ENCODE data around the gene GFRA4. TPM values are rescaled to one million over a fixed set of nuclear protein-coding genes. Genes with fewer than 3 reads are reported as not detected.

Gene GFRA4
- total RNA-seq, 4 donors from 2014 or later: not detected

DNA sequence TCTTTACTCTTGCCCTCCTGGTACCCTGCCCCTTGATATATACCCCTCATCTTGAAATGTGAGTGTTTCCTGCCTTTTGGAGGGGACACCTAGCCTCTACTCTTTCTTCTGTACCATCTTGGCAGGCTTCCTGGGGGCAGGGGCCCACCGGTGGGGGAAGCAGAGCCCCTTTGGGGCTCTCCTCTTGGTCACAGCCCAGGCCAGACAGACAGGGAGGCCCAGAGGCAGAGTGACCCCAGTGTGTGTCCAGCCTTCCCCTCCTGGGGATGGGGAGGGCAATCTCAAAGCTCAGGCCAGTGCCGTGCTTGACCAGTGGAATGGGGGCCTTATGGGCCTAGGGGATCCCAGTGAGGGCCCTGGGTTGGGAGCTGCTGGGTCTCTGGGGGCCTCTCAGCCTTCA is 15.0 kb upstream of the GFRA4 start:
- peak overlapping the region; percentile 24 to 91 (median 84) for H3K27ac ChIP-seq
- H3K9me3 ChIP-seq: no peaks in the 10 kb centered on the region
- H3K27me3 ChIP-seq: peaks cover 0 to 94% (median 8%) of the 10 kb centered on the region in 4 donors

DNA sequence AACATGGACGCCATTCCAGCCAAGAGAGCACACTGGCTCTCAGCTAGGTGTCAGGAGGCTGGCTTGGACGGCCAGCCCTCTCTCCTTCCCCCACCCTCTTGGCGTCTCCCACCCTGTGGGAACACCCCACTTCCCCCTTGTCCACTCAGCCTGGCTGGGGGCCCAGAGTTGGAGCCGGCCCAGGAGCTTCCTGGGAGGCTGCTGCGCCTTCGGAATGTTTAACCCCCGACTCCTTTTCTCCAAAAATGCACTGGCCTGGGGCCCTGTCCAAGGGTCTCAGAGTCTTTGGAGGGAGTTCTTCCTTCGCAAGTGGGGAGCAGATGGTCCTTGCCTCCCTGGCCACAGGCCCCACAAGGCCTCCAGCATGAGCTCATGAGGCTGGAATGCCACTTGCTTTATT is 14.5 kb upstream of the GFRA4 start:
- peak overlapping the region; percentile 24 to 91 (median 84) for H3K27ac ChIP-seq
- peaks cover 15 to 65% (median 30%) of the 10 kb centered on the region in 3 donors for H3K4me1 ChIP-seq
- DNase-seq: no peak
- H3K4me3 ChIP-seq: no peak overlapping the region
- H3K36me3 ChIP-seq: peaks cover 0 to 8% (median 0%) of the 10 kb centered on the region in 3 donors
- no peaks in the 10 kb centered on the region for H3K9me3 ChIP-seq
- no peak for TF ChIP-seq CTCF (IDR thresholded peaks at IDR 0.05)
- TF ChIP-seq POLR2A (IDR thresholded peaks at IDR 0.05): no peak
- peaks cover 0 to 94% (median 10%) of the 10 kb centered on the region in 4 donors for H3K27me3 ChIP-seq
- 53 to 65% methylated on average over 6 of the region's 8 CpGs for WGBS, 2 donors
- intact Hi-C loops (cut with DNase I): loop anchor here (5.0 to 10.0 kb wide), 2 partner anchors 35 to 407 kb away; partner anchors contain the start of gene SIGLEC1

More for the DNA sequence above, 15.0 kb upstream of the GFRA4 start:
- peaks cover 0 to 8% (median 0%) of the 10 kb centered on the region in 3 donors for H3K36me3 ChIP-seq
- intact Hi-C loops (cut with DNase I): loop anchor here (5.0 to 10.0 kb wide), 2 partner anchors 34 to 407 kb away; partner anchors contain the start of gene SIGLEC1
- no peak for DNase-seq
- H3K4me1 ChIP-seq: peaks cover 15 to 61% (median 30%) of the 10 kb centered on the region in 3 donors
- TF ChIP-seq CTCF (IDR thresholded peaks at IDR 0.05) (no peak), POLR2A (IDR thresholded peaks at IDR 0.05) (no peak)
- WGBS, 2 donors: 80 to 100% methylated on average over 1 of the region's 2 CpGs
- H3K4me3 ChIP-seq: no peak overlapping the region

GRCh38 chr20:3674995-3675900 is 12.0 kb upstream of the GFRA4 start:
- Histone ChIP-seq H3K36me3 (peaks cover 0 to 17% (median 0%) of the 10 kb centered on the region in 3 donors), H3K27me3 (peaks cover 0 to 94% (median 4%) of the 10 kb centered on the region in 4 donors), H3K9me3 (no peaks in the 10 kb centered on the region), H3K4me1 (peaks cover 3 to 52% (median 24%) of the 10 kb centered on the region in 3 donors), H3K4me3 (no peak overlapping the region), H3K27ac (no peak overlapping the region)
- DNase-seq: no peak
- WGBS, 2 donors: 39 to 44% methylated on average over 11 to 12 of the region's 13 CpGs
- intact Hi-C loops (cut with DNase I): loop anchor here (5.0 to 10.0 kb wide), 2 partner anchors 37 to 410 kb away; partner anchors contain the start of gene SIGLEC1
- TF ChIP-seq CTCF (IDR thresholded peaks at IDR 0.05): no peak
- TF ChIP-seq POLR2A (IDR thresholded peaks at IDR 0.05): no peak

- Histone ChIP-seq H3K4me1 (peaks cover 3 to 50% (median 24%) of the 10 kb centered on the region in 3 donors), H3K27ac (no peak overlapping the region), H3K9me3 (no peaks in the 10 kb centered on the region), H3K4me3 (no peak overlapping the region), H3K36me3 (peaks cover 0 to 17% (median 0%) of the 10 kb centered on the region in 3 donors), H3K27me3 (peaks cover 0 to 94% (median 4%) of the 10 kb centered on the region in 4 donors)
- WGBS, 2 donors: 46 to 77% methylated on average over 3 to 7 of the region's 10 CpGs
- no peak for DNase-seq
- intact Hi-C loops (cut with DNase I): loop anchor here (10.0 kb wide), 1 partner anchor 410 kb away; no protein-coding TSS in a partner anchor
- TF ChIP-seq POLR2A (IDR thresholded peaks at IDR 0.05): no peak
- TF ChIP-seq CTCF (IDR thresholded peaks at IDR 0.05): no peak
These were observed 11.2 kb upstream of the GFRA4 start for GRCh38 chr20:3674447-3674846.
